ENCODE data around the gene PHAX.
"Not testable (repeated sequence)": the region's sequence is repeated elsewhere in the genome, so short reads cannot be mapped to it uniquely, and the experiment has no call there.

Gene PHAX, protein sequence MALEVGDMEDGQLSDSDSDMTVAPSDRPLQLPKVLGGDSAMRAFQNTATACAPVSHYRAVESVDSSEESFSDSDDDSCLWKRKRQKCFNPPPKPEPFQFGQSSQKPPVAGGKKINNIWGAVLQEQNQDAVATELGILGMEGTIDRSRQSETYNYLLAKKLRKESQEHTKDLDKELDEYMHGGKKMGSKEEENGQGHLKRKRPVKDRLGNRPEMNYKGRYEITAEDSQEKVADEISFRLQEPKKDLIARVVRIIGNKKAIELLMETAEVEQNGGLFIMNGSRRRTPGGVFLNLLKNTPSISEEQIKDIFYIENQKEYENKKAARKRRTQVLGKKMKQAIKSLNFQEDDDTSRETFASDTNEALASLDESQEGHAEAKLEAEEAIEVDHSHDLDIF

DNA sequence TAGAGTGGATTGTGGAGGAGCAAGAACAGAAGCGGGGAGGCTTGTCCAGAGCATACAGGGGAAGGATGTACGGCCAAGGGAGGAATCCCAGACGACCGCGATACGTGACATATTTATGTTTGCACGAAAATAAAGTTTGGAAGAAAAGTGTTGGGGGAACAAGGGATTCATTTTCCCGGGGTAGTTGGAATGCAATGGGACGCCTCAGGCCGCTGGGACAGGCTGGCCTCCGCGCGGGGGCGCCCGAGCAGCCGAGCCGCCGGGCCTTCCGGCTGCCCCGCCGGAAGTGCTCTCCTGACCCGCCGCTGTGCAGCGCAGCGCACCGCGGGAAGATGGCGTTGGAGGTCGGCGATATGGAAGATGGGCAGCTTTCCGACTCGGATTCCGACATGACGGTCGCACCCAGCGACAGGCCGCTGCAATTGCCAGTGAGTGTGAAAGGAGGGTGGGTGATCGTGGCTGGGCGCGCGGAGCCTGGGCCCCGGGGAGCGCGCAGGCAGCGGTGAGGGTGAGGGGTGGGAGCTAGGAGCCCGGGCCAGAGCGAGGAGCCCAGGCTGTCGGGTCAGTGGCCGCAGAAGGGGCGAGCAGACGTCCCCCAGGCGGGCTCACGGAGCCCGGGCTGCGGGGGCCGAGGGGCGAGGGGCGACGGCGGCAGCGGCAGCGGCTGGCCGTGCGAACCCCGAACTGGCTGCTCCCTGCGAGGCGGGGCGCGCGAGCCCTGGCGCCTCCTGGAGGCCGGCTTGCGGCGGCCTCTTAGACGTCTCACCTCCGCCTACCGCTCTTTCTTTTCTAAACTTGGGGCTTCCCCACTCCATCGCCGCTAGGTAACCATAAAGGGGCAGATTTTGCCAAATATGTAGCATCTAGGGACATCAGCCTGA lies at the start of gene PHAX:
TSS of gene PHAX (plus strand) at position 317 of the 881 bp plus-strand sequence. CDS start at position 333, 16 bp downstream.
- DNase-seq (ENCODE audit: low read depth) = peak; percentile 75
- H3K4me3 ChIP-seq (ENCODE audit: control insufficient read depth, low read depth, low read length) = peak within 1 kb of the TSS; percentile 94
- TF ChIP-seq, protein P1, sequence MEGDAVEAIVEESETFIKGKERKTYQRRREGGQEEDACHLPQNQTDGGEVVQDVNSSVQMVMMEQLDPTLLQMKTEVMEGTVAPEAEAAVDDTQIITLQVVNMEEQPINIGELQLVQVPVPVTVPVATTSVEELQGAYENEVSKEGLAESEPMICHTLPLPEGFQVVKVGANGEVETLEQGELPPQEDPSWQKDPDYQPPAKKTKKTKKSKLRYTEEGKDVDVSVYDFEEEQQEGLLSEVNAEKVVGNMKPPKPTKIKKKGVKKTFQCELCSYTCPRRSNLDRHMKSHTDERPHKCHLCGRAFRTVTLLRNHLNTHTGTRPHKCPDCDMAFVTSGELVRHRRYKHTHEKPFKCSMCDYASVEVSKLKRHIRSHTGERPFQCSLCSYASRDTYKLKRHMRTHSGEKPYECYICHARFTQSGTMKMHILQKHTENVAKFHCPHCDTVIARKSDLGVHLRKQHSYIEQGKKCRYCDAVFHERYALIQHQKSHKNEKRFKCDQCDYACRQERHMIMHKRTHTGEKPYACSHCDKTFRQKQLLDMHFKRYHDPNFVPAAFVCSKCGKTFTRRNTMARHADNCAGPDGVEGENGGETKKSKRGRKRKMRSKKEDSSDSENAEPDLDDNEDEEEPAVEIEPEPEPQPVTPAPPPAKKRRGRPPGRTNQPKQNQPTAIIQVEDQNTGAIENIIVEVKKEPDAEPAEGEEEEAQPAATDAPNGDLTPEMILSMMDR (conservative IDR thresholded peaks at IDR 0.05; ENCODE audit: control insufficient read depth, insufficient read depth, low read depth, low read length) = peak; percentile 43

DNA sequence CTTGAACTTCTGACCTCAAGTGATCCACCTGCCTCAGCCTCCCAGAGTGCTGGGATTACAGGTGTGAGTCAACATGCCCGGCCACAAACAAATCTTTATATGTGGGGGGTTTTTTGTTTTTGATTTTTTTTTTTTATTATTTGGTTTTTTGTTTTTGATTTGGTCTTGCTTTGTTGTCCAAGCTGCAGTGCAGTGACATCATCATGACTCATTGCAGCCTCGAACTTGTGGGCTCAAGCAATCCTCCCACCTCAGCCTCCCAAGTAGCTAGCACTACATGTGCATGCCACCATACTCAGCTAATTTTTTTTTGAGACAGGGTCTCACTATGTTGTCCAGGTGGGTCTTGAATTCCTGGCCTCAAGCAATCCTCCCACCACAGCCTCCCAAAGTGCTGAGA lies 48.1 kb upstream of the PHAX start:
- no peak overlapping the region for H3K4me3 ChIP-seq (ENCODE audit: control insufficient read depth, low read depth, low read length)
- TF ChIP-seq, protein P1 (conservative IDR thresholded peaks at IDR 0.05; ENCODE audit: control insufficient read depth, insufficient read depth, low read depth, low read length) = no peak
- DNase-seq (ENCODE audit: low read depth) = peak; percentile 27

DNA sequence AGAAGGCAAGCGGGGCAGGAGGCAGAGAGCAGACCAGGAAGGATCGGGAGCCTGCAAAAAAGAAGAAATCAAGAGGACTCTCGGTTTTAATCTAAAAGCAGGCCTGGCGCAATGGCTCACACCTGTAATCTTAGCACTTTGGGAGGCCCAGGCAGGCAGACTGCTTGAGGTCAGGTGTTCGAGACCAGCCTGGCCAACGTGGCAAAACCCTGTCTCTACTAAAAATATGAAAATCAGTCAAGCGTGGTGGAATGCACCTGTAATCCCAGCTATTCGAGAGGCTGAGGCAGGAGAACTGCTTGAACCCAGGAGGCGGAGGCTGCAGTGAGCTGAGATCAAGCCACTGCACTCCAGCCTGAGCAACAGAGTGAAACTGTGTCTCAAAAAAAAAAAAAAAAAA lies 45.6 kb upstream of the PHAX start:
- not testable (repeated sequence) for H3K4me3 ChIP-seq (ENCODE audit: control insufficient read depth, low read depth, low read length); DNase-seq (ENCODE audit: low read depth)

DNA sequence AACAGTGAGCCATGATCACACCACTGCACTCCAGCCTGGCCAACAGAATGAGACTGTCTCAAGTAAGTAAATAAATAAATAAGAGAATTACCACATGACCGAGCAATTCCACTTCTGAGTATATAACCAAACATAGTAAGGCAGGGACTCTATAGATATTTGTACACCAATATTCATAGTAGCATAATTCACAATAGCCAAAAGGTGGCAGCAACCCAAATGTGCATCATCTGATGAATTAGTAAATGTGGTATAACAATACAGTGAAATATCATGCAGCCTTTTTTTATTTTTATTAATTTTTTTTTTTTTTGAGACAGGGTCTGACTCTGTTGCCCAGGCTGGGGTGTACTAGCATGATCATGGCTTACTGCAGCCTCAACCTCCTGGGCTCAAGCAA lies 38.8 kb upstream of the PHAX start:
- DNase-seq (ENCODE audit: low read depth) = peak; percentile 5
- H3K4me3 ChIP-seq (ENCODE audit: control insufficient read depth, low read depth, low read length) = no peak overlapping the region
- TF ChIP-seq, protein P1 (conservative IDR thresholded peaks at IDR 0.05; ENCODE audit: control insufficient read depth, insufficient read depth, low read depth, low read length) = no peak

DNA sequence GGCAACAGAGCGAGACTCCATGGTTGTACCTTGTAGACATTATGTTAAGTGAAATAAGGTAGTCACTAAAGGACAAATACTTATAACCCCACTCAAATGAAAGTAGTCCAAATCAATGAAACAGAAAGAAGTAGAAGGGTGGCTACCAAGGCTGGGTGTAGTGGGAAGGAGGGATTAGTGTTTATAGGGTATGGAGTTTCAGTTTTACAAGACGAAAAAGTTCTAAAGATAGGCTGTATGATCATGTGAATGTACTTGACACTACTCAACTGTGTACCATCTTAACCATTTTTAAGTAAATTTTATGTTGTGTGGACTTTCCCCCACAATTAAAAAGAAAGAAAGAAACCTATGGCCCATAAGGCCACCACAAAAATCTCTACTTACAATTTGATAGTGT lies 37.9 kb upstream of the PHAX start:
- H3K4me3 ChIP-seq (ENCODE audit: control insufficient read depth, low read depth, low read length) = no peak overlapping the region
- TF ChIP-seq, protein P1 (conservative IDR thresholded peaks at IDR 0.05; ENCODE audit: control insufficient read depth, insufficient read depth, low read depth, low read length) = no peak
- no peak for DNase-seq (ENCODE audit: low read depth)

DNA sequence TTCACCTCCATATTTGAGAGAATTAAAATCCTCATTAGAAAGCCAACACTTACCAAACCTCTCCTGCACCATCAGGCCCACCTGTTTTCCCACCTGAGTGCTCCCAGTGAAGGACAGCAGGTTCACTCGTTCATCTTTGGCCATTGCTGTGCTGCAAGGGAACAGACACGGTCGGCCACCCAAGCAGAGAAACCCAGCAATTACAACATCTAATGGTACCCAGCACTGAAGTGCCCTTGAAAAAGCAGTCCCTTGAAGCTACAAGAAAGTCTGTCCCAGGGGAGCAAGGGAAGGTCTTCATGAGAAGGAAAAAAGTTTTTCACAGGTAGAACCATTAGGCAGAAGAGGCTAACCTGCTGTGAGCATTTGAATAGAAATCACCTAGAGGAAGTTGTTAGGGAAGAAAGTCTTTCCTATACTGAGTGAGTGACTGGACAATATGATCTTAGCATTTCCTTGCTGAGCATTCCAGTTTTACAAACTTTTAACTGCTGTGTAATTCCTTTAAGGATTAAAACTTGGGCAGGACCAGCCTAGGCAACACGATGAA lies 32.5 kb upstream of the PHAX start:
- no peak for DNase-seq (ENCODE audit: low read depth)
- H3K4me3 ChIP-seq (ENCODE audit: control insufficient read depth, low read depth, low read length) = no peak overlapping the region
- TF ChIP-seq, protein P1 (conservative IDR thresholded peaks at IDR 0.05; ENCODE audit: control insufficient read depth, insufficient read depth, low read depth, low read length) = no peak

DNA sequence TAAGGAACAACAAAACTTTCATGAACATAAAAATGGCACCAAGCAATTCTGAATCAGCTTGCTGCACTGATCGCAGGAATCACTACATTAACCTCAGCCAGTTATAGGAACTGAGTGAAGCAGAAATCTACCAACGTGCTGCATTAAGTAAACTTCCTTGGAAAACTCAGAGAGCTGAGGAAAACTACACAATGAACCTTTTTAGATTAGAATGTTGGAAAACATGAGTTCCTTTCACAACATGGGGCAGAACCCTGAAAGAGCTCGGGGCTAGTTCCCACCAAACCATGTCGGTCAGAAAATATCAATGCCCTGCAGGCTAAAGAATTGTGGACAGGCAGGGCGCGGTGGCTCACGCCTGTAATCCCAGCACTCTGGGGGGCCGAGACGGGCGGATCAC lies 25.1 kb upstream of the PHAX start:
- DNase-seq (ENCODE audit: low read depth) = no peak
- no peak overlapping the region for H3K4me3 ChIP-seq (ENCODE audit: control insufficient read depth, low read depth, low read length)
- TF ChIP-seq, protein P1 (conservative IDR thresholded peaks at IDR 0.05; ENCODE audit: control insufficient read depth, insufficient read depth, low read depth, low read length) = no peak

Data from fibroblast of mammary gland (primary cell).